HG03280 (cell line): Measurements from ENCODE around the gene ARL8A.
"Not testable (repeated sequence)": the region's sequence is repeated elsewhere in the genome, so short reads cannot be mapped to it uniquely, and the experiment has no call there.

Experiments used
- ATAC-seq: cut with Tn5 transposase; IDR thresholded peaks from one replicate; pipeline ENCODE4 v1.9.1; 2021; ENCODE audit warnings: mild to moderate bottlenecking, moderate library complexity; ENCODE audit not compliant: unreplicated experiment

The ARL8A gene

GRCh38 chr1:202144402-202145067 is at the start of gene ARL8A:
Gene ARL8A (minus strand): TSS chr1:202144737. CDS start chr1:202144572, 165 bp downstream.
- ATAC-seq: peak; percentile 70

- no peak for ATAC-seq
Measured at GRCh38 chr1:202194328-202194648, 49.8 kb upstream of the ARL8A start.

GRCh38 chr1:202193614-202194327 is 49.2 kb upstream of the ARL8A start, which contains the start of gene LGR6:
Gene LGR6 (plus strand): TSS chr1:202193799. CDS start chr1:202193990, 191 bp downstream.
- no peak for ATAC-seq

- ATAC-seq: peak; percentile 60
Measured at GRCh38 chr1:202192770-202193613, 48.5 kb upstream of the ARL8A start.

- not testable (repeated sequence) for ATAC-seq
Measured at GRCh38 chr1:202191391-202191790, 46.9 kb upstream of the ARL8A start.

GRCh38 chr1:202189918-202190715 is 45.6 kb upstream of the ARL8A start:
- ATAC-seq: no peak

GRCh38 chr1:202189001-202189790 is 44.7 kb upstream of the ARL8A start:
- ATAC-seq: no peak

GRCh38 chr1:202187697-202188407 is 43.3 kb upstream of the ARL8A start:
- ATAC-seq: no peak

- ATAC-seq: no peak
Measured at GRCh38 chr1:202187041-202187671, 42.6 kb upstream of the ARL8A start.

- no peak for ATAC-seq
Measured at GRCh38 chr1:202186327-202186726, 41.8 kb upstream of the ARL8A start.

GRCh38 chr1:202184750-202185460 is 40.4 kb upstream of the ARL8A start:
- peak; percentile 40 for ATAC-seq

GRCh38 chr1:202182040-202182877 is 37.7 kb upstream of the ARL8A start:
- no peak for ATAC-seq

GRCh38 chr1:202181586-202181985 is 37.0 kb upstream of the ARL8A start:
- ATAC-seq: no peak

GRCh38 chr1:202180751-202181139 is 36.2 kb upstream of the ARL8A start:
- not testable (repeated sequence) for ATAC-seq

- ATAC-seq: peak; percentile 41
Measured at GRCh38 chr1:202179828-202180750, 35.6 kb upstream of the ARL8A start.
